GM21360 (cell line): ENCODE data around the gene KRT6C.
"Not testable (repeated sequence)": the region's sequence is repeated elsewhere in the genome, so short reads cannot be mapped to it uniquely, and the experiment has no call there.

Experiments used
- ATAC-seq: cut with Tn5 transposase; IDR thresholded peaks from one replicate; pipeline ENCODE4 v1.9.1; 2021; ENCODE audit warnings: mild to moderate bottlenecking, moderate library complexity; ENCODE audit not compliant: unreplicated experiment

Gene KRT6C

GRCh38 chr12:52500574-52500973, 27.0 kb upstream of the KRT6C start:
- ATAC-seq = not testable (repeated sequence)

DNA sequence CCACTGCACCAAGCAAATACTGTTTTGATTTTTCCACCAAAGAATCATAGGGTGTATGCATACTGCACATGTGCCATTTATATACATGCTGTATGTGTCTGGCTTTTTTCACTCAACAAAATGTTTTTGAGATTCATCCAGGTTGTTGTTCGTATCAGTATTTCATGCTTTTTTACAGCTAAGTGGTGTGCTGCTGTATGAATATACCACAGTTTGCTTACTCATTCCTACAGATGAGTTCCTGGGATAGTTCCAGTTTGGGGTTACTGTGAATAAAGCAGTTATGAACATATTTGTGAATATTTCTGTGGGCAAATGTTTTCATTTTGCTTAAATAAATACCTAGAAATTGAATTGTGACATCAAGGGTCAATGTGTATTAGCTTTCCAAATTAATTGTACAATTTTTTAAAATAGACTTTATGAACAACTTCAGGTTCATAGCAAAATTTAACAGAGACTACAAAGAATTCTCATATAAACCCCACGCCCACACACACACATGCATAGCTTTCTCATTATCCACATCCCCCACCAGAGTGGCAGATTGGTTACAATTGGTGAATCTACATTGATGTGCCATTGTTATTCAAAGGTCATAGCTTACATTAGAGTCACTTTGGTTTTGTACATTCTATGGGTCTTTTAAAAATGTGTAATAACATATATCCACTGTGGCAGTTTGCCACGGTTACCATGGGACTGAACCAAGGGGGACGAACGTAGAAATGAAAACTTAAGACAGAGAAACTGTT, 26.4 kb upstream of the KRT6C start:
- ATAC-seq = no peak

GRCh38 chr12:52498946-52499345, 25.3 kb upstream of the KRT6C start:
- ATAC-seq = no peak

DNA sequence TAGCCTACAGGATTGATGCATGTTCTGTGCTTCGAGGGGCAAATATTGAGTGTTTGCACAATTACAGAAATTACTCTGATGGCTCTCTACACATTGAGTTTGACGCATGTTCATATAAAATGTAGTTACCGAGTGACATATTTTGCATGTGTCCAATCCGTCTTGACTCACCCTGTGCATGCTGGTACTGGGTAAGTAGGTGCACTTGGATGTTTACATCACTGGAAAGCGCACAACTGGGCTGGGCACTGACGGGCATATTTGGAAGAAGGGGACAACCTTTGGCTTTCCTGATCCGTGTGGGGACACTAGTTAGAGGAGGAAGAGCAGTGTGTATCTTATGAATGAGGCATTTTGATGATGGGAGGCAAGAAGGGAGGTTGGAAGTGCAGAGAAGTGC, 24.4 kb upstream of the KRT6C start:
- ATAC-seq = no peak

GRCh38 chr12:52496590-52497071, 23.0 kb upstream of the KRT6C start:
- ATAC-seq = no peak

DNA sequence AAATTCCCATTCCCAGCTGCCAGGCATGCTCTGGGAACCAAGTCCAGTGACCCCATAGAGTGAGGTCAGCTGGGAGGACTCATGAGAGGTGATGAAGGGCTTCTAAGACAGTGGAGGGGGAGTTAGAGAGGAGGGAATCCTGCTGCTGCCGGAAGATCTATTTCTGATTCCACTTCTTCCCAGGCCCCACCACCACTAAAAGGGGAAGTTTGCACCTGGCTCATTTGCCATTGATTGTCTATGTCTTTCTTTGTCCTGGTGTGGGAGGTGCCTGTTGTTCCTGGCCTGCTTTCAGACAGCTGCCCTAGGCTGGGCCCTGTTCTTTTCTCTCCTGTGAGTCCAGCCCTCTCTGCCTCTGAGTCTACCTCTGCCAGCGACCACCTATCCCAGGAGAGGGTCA, 22.4 kb upstream of the KRT6C start:
- ATAC-seq = no peak

DNA sequence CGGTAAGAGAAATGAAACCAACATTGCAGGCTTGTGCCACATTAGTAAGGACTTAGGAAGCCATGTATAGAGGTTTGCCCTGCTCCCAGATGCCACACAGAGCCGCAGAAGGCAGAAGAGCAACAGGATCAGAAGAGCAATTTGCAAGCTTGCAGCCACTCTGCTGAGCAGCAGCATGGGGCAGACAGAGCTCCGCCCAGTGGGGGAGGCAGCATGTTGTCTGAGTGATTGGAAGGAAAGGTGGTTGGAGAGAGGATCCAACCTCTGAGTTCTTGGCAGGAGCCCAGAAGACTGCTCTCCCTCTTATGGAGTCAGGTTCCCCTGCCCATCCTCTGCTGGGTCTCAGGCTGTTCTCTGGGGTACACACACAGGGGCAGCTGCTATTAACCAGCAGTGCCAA, 21.8 kb upstream of the KRT6C start:
- no peak for ATAC-seq

GRCh38 chr12:52494518-52494917, 20.9 kb upstream of the KRT6C start:
- ATAC-seq = no peak

GRCh38 chr12:52494100-52494499, 20.5 kb upstream of the KRT6C start:
- no peak for ATAC-seq

DNA sequence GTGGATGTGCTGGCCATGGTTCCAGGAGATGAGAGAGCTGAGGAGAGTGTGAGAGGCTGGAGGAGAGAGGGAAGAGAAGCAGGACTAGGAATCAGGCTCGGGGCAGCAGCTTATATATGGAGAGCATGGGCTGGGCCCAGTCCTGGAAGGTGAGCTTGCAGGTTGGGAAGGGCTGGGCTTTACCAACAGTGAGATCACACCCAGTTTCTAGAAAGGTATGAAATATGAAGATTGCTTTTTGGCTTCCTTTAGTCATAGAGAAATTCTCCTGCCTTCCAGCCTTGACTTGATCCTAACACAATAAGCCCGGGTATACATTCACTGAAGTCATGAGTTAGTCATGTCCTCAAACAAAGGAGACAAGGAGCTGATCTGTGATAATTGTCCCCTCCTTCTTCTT, 19.6 kb upstream of the KRT6C start, which contains the start of gene KRT6A:
TSS of gene KRT6A (minus strand) at position 86 of the 400 bp plus-strand sequence. CDS start at position 17, 69 bp downstream.
- ATAC-seq = no peak

GRCh38 chr12:52492405-52492804, 18.8 kb upstream of the KRT6C start:
- ATAC-seq = not testable (repeated sequence)

DNA sequence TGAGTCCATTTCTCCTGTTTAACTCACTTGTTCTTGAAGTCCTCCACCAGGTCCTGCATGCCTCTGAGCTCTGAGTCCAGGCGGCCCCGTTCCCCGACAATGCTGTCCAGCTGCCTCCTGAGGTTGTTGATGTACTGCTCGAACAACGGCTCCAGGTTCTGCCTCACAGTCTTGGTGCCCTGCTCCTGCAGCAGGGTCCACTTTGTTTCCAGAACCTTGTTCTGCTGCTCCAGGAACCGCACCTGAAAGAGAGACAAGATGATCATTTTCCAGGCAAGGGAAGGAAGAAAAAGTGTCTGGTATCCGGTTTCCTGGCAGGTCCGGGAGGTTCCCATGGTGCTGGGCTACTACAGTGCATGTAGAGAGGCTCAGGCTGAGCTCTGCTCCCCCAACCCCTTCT, 17.9 kb upstream of the KRT6C start:
- ATAC-seq = not testable (repeated sequence)

- no peak for ATAC-seq
Measured at GRCh38 chr12:52488736-52489135, 15.1 kb upstream of the KRT6C start.

DNA sequence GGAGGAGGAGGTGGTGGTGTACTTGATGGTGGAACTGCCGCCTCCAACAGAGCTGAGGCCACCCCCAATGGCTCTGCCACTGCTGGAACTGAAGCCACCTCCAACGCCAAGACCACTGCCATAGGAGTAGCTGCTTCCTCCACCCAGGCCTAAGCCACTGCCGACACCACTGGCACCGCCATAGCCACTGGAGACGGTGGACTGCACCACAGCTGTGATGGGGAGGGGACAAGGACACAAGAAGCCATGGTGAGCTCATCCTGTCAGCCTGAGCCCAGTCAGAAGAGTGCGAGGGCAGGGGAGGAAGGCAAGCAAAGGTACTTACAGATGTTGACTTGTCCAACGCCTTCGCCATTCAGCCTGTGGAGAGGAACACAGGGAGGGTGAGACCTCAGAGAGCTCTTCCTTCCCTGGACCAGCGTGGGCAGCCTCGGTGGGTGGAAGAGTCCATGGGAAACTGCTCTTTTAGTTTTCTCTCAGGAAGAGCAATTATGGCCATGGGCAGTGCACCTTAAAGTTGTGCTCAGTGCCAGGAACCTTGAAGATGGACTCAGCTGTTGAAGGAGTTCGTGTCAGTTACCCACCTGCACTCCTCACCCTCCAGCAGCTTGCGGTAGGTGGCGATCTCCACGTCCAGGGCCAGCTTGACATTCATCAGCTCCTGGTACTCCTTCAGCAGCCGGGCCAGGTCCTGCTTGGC, 14.3 kb upstream of the KRT6C start:
- ATAC-seq = not testable (repeated sequence)

- no peak for ATAC-seq
Measured at GRCh38 chr12:52487211-52487610, 13.6 kb upstream of the KRT6C start.

GRCh38 chr12:52486166-52487105, 12.8 kb upstream of the KRT6C start:
- no peak for ATAC-seq

DNA sequence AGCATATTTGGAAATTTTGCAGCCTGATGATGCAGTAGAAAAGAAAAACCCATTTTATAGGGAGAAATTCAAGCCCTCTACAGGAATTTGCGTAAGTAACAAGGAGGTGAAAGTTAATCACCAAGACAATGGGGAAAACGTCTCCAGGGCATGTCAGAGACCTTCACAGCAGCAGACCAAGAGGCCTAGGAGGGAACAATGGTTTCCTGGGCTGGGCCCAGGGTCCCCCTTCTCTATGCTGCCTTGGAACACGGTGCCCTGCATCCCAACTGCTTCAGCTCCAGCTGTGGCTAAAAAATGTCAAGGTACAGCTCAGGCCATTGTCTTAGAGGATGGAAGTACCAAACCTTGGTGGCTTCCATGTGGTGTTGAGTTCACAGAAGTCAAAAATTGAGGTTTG, 6.5 kb upstream of the KRT6C start:
- ATAC-seq = no peak

GRCh38 chr12:52477651-52478050, 4.0 kb upstream of the KRT6C start:
- ATAC-seq = no peak

DNA sequence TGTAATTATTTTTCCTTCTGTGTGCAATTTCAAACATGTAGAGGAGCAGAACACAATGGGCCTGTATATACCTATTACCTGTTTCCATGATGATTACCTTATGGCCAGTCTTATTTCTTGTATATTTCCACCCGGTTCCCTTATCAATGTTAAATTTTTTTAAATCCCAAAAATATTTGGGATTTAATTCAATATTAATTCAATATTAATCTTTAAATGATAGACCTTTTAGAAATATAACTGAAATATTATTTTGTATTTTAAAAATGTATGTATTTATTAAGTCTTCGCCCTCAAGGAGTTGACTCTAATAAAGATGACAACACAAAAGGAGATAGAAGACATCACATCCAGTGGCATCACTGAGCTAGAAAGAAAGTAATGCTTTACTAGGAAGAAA, 607 bp upstream of the KRT6C start:
- no peak for ATAC-seq

GRCh38 chr12:52469853-52470252, 3.8 kb downstream of the KRT6C start:
- no peak for ATAC-seq

DNA sequence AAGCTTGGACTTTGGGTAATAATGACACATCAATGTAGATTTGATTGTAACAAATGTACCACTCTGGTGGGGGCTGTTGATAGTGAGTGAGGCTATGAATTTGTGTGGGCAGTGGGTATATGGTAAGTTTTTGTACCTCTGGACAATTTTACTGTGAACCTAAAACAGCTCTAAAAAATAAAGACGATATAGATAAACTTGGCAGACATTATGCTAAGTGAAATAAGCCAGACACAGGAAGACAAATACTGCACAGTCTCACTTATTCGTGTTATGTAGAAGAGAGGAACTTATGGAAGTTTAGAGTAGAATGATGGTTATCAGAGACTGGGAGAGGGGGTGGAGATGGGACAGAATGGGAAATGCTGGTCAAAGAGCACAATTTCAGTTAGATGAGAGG, 8.7 kb downstream of the KRT6C start:
- no peak for ATAC-seq
